OCI-LY1 (cell line): ENCODE data around the gene TPSAB1.
"Not testable (repeated sequence)": the region's sequence is repeated elsewhere in the genome, so short reads cannot be mapped to it uniquely, and the experiment has no call there.

Experiments used
- H2AFZ ChIP-seq: fragments of 200-600 bp; sonication (generic), shearing (Covaris generic); 2 replicates; pipeline ENCODE4 v1.6.0; 2014; ENCODE audit warnings: antibody characterized with exemption, mild to moderate bottlenecking, low read length
- H3F3A ChIP-seq: fragments of 200-600 bp; sonication (generic), shearing (Covaris generic); 2 replicates; pipeline ENCODE4 v1.6.0; 2014; ENCODE audit warnings: mild to moderate bottlenecking, antibody characterized with exemption, low read length, moderate library complexity; ENCODE audit not compliant: insufficient read depth
- H3K27ac ChIP-seq: fragments of 200-600 bp; sonication (generic); 2 replicates; pipeline ENCODE4 v1.5.1; 2014; ENCODE audit warnings: low read length, mixed run types, mild to moderate bottlenecking, low read depth; ENCODE audit not compliant: poor library complexity, severe bottlenecking
- H3K27me3 ChIP-seq: fragments of 200-600 bp; sonication (generic); 2 replicates; pipeline ENCODE4 v1.6.0; 2014; ENCODE audit warnings: antibody characterized with exemption, mild to moderate bottlenecking, low read length, moderate library complexity; ENCODE audit not compliant: insufficient read depth
- H3K36me3 ChIP-seq: fragments of 200-600 bp; sonication (generic); 2 replicates; pipeline ENCODE4 v1.6.1; 2014; ENCODE audit warnings: mild to moderate bottlenecking, antibody characterized with exemption, low read length, moderate library complexity, mixed read lengths; ENCODE audit not compliant: insufficient read depth
- H3K4me1 ChIP-seq: fragments of 200-600 bp; sonication (generic); 2 replicates; pipeline ENCODE4 v1.5.1; 2014; ENCODE audit warnings: mild to moderate bottlenecking, low read length, moderate library complexity; ENCODE audit not compliant: insufficient read depth, severe bottlenecking
- H3K4me2 ChIP-seq: fragments of 200-600 bp; sonication (generic), shearing (Covaris generic); 2 replicates; pipeline ENCODE4 v1.6.1; 2014; ENCODE audit warnings: low read length
- H3K4me3 ChIP-seq: fragments of 200-600 bp; sonication (generic); 2 replicates; pipeline ENCODE4 v1.5.1; 2014; ENCODE audit warnings: low read length, low read depth, mild to moderate bottlenecking, mixed read lengths; ENCODE audit not compliant: poor library complexity, severe bottlenecking
- H3K79me2 ChIP-seq: fragments of 200-600 bp; shearing (Covaris generic); 2 replicates; pipeline ENCODE4 v1.6.1; 2016; ENCODE audit warnings: mixed run types, low read length, mixed read lengths; ENCODE audit not compliant: insufficient read depth
- H3K9ac ChIP-seq: fragments of 200-600 bp; sonication (generic), shearing (Covaris generic); 2 replicates; pipeline ENCODE4 v1.6.1; 2014; ENCODE audit warnings: mild to moderate bottlenecking, low read length, mixed read lengths
- H3K9me2 ChIP-seq: fragments of 200-600 bp; sonication (generic), shearing (Covaris generic); 2 replicates; pipeline ENCODE4 v1.6.1; 2014; ENCODE audit warnings: low read depth, mild to moderate bottlenecking, low read length, mixed read lengths
- H3K9me3 ChIP-seq: fragments of 200-600 bp; shearing (Covaris generic); 2 replicates; pipeline ENCODE4 v1.6.1; 2014; ENCODE audit warnings: low read length, mixed read lengths
- H4K20me1 ChIP-seq: fragments of 200-600 bp; sonication (generic), shearing (Covaris generic); 2 replicates; pipeline ENCODE4 v1.6.0; 2016; ENCODE audit warnings: mild to moderate bottlenecking, low read length; ENCODE audit not compliant: insufficient read depth
- CTCF ChIP-seq: fragments of 200-600 bp; sonication (generic), shearing (Covaris generic); IDR thresholded peaks from 2 replicates; pipeline ENCODE4 v1.5.1; 2017; ENCODE audit warnings: mild to moderate bottlenecking, antibody characterized with exemption, low read length, moderate library complexity, mixed read lengths
- EZH2 ChIP-seq: fragments of 200-600 bp; sonication (generic), shearing (Covaris generic); IDR thresholded peaks from 2 replicates; pipeline ENCODE4 v1.8.0; 2017; ENCODE audit warnings: borderline replicate concordance, mixed run types, mild to moderate bottlenecking, antibody characterized with exemption, low read length, moderate library complexity, mixed read lengths

The TPSAB1 gene

GRCh38 chr16:1230471-1231212, 9.9 kb upstream of the TPSAB1 start:
- not testable (repeated sequence) for H3K79me2 ChIP-seq, H3K27ac ChIP-seq, H3K9me3 ChIP-seq, H3K9ac ChIP-seq, H2AFZ ChIP-seq, H3K4me1 ChIP-seq, H3K27me3 ChIP-seq, H3K36me3 ChIP-seq, H3K4me2 ChIP-seq, H3K4me3 ChIP-seq, H3K9me2 ChIP-seq, H3F3A ChIP-seq, H4K20me1 ChIP-seq

GRCh38 chr16:1231301-1231700, 9.2 kb upstream of the TPSAB1 start:
- not testable (repeated sequence) for H3K27me3 ChIP-seq, H2AFZ ChIP-seq, H3K4me3 ChIP-seq, H3K4me2 ChIP-seq, H4K20me1 ChIP-seq, H3K36me3 ChIP-seq, H3K79me2 ChIP-seq, H3F3A ChIP-seq, H3K9me2 ChIP-seq, H3K4me1 ChIP-seq, H3K9ac ChIP-seq, H3K9me3 ChIP-seq, H3K27ac ChIP-seq

GRCh38 chr16:1232049-1232748, 8.3 kb upstream of the TPSAB1 start:
- H3K27me3 ChIP-seq, H3K27ac ChIP-seq, H3K9me2 ChIP-seq, H4K20me1 ChIP-seq, H3K79me2 ChIP-seq, H3K9ac ChIP-seq, H3K4me1 ChIP-seq, H3K9me3 ChIP-seq, H3K36me3 ChIP-seq, H2AFZ ChIP-seq, H3K4me2 ChIP-seq, H3K4me3 ChIP-seq, H3F3A ChIP-seq: not testable (repeated sequence)

- H2AFZ ChIP-seq, H3K4me3 ChIP-seq, H3K27ac ChIP-seq, H3K79me2 ChIP-seq, H3K4me2 ChIP-seq, H3K9ac ChIP-seq, H4K20me1 ChIP-seq, H3K9me2 ChIP-seq, H3K27me3 ChIP-seq, H3F3A ChIP-seq, H3K9me3 ChIP-seq, H3K36me3 ChIP-seq, H3K4me1 ChIP-seq: not testable (repeated sequence)
These were observed 3.8 kb upstream of the TPSAB1 start for GRCh38 chr16:1236659-1237058.

GRCh38 chr16:1237990-1238389, 2.5 kb upstream of the TPSAB1 start:
- no peak overlapping the region for H3K27ac ChIP-seq
- no peaks in the 10 kb centered on the region for H3K36me3 ChIP-seq
- TF ChIP-seq CTCF (no peak), EZH2 (no peak)
- H3K9ac ChIP-seq, result no peak overlapping the region
- H2AFZ ChIP-seq, result no peak overlapping the region
- H3F3A ChIP-seq, result no peaks in the 10 kb centered on the region
- H3K79me2 ChIP-seq, result no peaks in the 10 kb centered on the region
- no peak overlapping the region for H3K4me3 ChIP-seq
- no peaks in the 10 kb centered on the region for H3K9me2 ChIP-seq
- no peaks in the 10 kb centered on the region for H3K9me3 ChIP-seq
- H3K4me2 ChIP-seq, result no peak overlapping the region
- no peaks in the 10 kb centered on the region for H3K4me1 ChIP-seq
- no peaks in the 10 kb centered on the region for H4K20me1 ChIP-seq
- no peaks in the 10 kb centered on the region for H3K27me3 ChIP-seq

- not testable (repeated sequence) for H3K27me3 ChIP-seq, H3K27ac ChIP-seq, H3K9ac ChIP-seq, H3K9me2 ChIP-seq, H2AFZ ChIP-seq, H3F3A ChIP-seq, H3K79me2 ChIP-seq, H3K4me3 ChIP-seq, H3K4me2 ChIP-seq, H3K9me3 ChIP-seq, H3K36me3 ChIP-seq, H4K20me1 ChIP-seq, H3K4me1 ChIP-seq
These were observed 1.6 kb upstream of the TPSAB1 start for GRCh38 chr16:1238909-1239308.

- not testable (repeated sequence) for H3K9me2 ChIP-seq, H3K4me2 ChIP-seq, H3K4me1 ChIP-seq, H3K79me2 ChIP-seq, H3K4me3 ChIP-seq, H4K20me1 ChIP-seq, H3F3A ChIP-seq, H3K36me3 ChIP-seq, H3K9me3 ChIP-seq, H3K9ac ChIP-seq, H2AFZ ChIP-seq, H3K27me3 ChIP-seq, H3K27ac ChIP-seq
These were observed 930 bp upstream of the TPSAB1 start for GRCh38 chr16:1239575-1239974.
